Ramos (cell line): Measurements from ENCODE around the gene PCDH9.
"Not testable (repeated sequence)": the region's sequence is repeated elsewhere in the genome, so short reads cannot be mapped to it uniquely, and the experiment has no call there.

ENCODE experiments used
- in situ Hi-C: fragments of 300-500 bp; cut with MboI; formaldehyde crosslinking; loops from one replicate; pipeline ENCODE4 v1.14.3; 2022; ENCODE audit warnings: low sequenced_read_pairs; ENCODE audit not compliant: unreplicated experiment

Gene PCDH9

GRCh38 chr13:66655847-66656454, 574.2 kb downstream of the PCDH9 start:
- in situ Hi-C loops: no loop called here

- in situ Hi-C loops: no loop called here
These were observed 585.2 kb downstream of the PCDH9 start for GRCh38 chr13:66644855-66645460.

- in situ Hi-C loops: no loop called here
These were observed 589.9 kb downstream of the PCDH9 start for GRCh38 chr13:66640231-66640630.

- in situ Hi-C loops: no loop called here
These were observed 591.1 kb downstream of the PCDH9 start for GRCh38 chr13:66639044-66639443.

GRCh38 chr13:66635526-66635925, 594.6 kb downstream of the PCDH9 start:
- in situ Hi-C loops: no loop called here

- in situ Hi-C loops: no loop called here
These were observed 595.8 kb downstream of the PCDH9 start for GRCh38 chr13:66634384-66634783.

- in situ Hi-C loops: no loop called here
These were observed 602.6 kb downstream of the PCDH9 start for GRCh38 chr13:66627512-66627911.

- in situ Hi-C loops: no loop called here
These were observed 605.8 kb downstream of the PCDH9 start for GRCh38 chr13:66624302-66624701.

- in situ Hi-C loops: no loop called here
These were observed 606.9 kb downstream of the PCDH9 start for GRCh38 chr13:66623129-66623820.

- in situ Hi-C loops: not testable (repeated sequence)
These were observed 608.2 kb downstream of the PCDH9 start for GRCh38 chr13:66621906-66622447.

- in situ Hi-C loops: no loop called here
These were observed 611.4 kb downstream of the PCDH9 start for GRCh38 chr13:66618702-66619101.

- in situ Hi-C loops: no loop called here
These were observed 612.4 kb downstream of the PCDH9 start for GRCh38 chr13:66617786-66618185.

- in situ Hi-C loops: no loop called here
These were observed 617.2 kb downstream of the PCDH9 start for GRCh38 chr13:66612983-66613382.

- in situ Hi-C loops: no loop called here
These were observed 643.6 kb downstream of the PCDH9 start for GRCh38 chr13:66586489-66586888.

- in situ Hi-C loops: no loop called here
These were observed 644.4 kb downstream of the PCDH9 start for GRCh38 chr13:66585669-66586203.

GRCh38 chr13:66581675-66582074, 648.5 kb downstream of the PCDH9 start:
- in situ Hi-C loops: no loop called here

- in situ Hi-C loops: no loop called here
These were observed 651.8 kb downstream of the PCDH9 start for GRCh38 chr13:66578305-66578704.

GRCh38 chr13:66577358-66577757, 652.8 kb downstream of the PCDH9 start:
- in situ Hi-C loops: no loop called here

- in situ Hi-C loops: no loop called here
These were observed 653.8 kb downstream of the PCDH9 start for GRCh38 chr13:66576381-66576780.

- in situ Hi-C loops: no loop called here
These were observed 655.5 kb downstream of the PCDH9 start for GRCh38 chr13:66574606-66575005.
